Putamen (tissue), 1 donor: Measurements from ENCODE around the gene FSTL3.

Experiments used
- DNase-seq: peaks from one replicate; pipeline ENCODE4 v3.0.0-alpha.2; 2016; ENCODE audit warnings: low spot score

The FSTL3 gene

GRCh38 chr19:645912-646778 is 30.0 kb upstream of the FSTL3 start:
- no peak for DNase-seq

GRCh38 chr19:646779-647565 is 29.2 kb upstream of the FSTL3 start:
- DNase-seq: no peak

- no peak for DNase-seq
Observed at GRCh38 chr19:647566-648284, 28.5 kb upstream of the FSTL3 start.

GRCh38 chr19:648305-648704 is 27.9 kb upstream of the FSTL3 start:
- DNase-seq: no peak

GRCh38 chr19:648904-649801 is 27.0 kb upstream of the FSTL3 start:
- no peak for DNase-seq

- DNase-seq: no peak
Observed at GRCh38 chr19:650121-650520, 26.1 kb upstream of the FSTL3 start.

- no peak for DNase-seq
Observed at GRCh38 chr19:651114-651818, 24.9 kb upstream of the FSTL3 start.

- DNase-seq: no peak
Observed at GRCh38 chr19:651991-652390, 24.2 kb upstream of the FSTL3 start.

- no peak for DNase-seq
Observed at GRCh38 chr19:652467-653389, 23.5 kb upstream of the FSTL3 start.

GRCh38 chr19:653425-653824 is 22.8 kb upstream of the FSTL3 start:
- no peak for DNase-seq

GRCh38 chr19:655691-656090 is 20.5 kb upstream of the FSTL3 start:
- no peak for DNase-seq

- DNase-seq: no peak
Observed at GRCh38 chr19:656751-657559, 19.2 kb upstream of the FSTL3 start.

- no peak for DNase-seq
Observed at GRCh38 chr19:657611-658010, 18.6 kb upstream of the FSTL3 start.

- DNase-seq: no peak
Observed at GRCh38 chr19:658059-658839, 17.9 kb upstream of the FSTL3 start.

- no peak for DNase-seq
Observed at GRCh38 chr19:658916-659839, 17.0 kb upstream of the FSTL3 start.

- DNase-seq: no peak
Observed at GRCh38 chr19:660793-661426, 15.3 kb upstream of the FSTL3 start.
